ENCODE measurements around the gene TRIM10.
A peak's percentile ranks its signal among the peaks of the same experiment; 100 is the strongest.
"Not testable (repeated sequence)": the region's sequence is repeated elsewhere in the genome, so short reads cannot be mapped to it uniquely, and the experiment has no call there.

The TRIM10 gene

DNA sequence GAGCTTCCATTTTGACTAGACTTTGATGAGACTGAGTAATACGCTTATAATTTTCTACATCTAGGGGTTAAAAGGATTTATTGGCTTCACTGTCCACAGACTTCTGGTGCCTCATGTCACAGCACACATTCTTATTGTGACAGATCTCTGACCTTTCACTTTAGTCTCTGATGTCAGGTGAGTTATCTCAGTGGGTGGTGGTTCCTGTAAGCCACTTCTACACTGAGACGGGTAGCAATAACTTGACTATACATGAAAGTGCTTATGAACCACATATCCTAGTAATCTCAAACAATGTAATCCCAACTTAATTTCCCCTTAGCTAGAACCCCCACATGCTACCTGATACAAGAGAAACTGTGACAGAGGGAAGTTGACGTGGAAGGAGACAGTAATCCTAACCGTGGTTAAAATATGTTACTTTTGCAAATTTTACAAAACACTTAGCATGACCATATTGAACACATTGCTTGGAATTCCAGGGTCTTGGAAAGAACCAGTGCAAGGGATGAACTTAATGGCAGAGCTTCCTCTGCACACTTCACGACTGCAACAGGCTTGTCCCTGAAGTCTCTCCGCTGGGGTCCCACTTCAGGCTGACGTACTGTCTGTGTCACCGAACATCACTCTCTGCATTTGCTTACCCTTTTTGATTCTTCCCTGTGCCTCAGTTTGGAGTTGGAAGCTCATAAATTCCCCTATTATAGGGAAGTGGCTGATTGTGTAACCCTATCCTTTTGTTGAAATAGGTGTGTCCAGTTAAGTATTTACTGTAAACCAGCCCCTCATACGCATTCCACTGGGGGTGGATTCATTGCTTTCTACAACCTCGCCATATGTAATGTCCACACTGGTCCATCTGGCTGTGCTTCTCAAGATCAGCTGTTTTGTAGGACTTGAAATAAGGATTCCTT is 31.5 kb downstream of the TRIM10 start:
- DNase-seq (ENCODE audit: low spot score) = peak; percentile 41

DNA sequence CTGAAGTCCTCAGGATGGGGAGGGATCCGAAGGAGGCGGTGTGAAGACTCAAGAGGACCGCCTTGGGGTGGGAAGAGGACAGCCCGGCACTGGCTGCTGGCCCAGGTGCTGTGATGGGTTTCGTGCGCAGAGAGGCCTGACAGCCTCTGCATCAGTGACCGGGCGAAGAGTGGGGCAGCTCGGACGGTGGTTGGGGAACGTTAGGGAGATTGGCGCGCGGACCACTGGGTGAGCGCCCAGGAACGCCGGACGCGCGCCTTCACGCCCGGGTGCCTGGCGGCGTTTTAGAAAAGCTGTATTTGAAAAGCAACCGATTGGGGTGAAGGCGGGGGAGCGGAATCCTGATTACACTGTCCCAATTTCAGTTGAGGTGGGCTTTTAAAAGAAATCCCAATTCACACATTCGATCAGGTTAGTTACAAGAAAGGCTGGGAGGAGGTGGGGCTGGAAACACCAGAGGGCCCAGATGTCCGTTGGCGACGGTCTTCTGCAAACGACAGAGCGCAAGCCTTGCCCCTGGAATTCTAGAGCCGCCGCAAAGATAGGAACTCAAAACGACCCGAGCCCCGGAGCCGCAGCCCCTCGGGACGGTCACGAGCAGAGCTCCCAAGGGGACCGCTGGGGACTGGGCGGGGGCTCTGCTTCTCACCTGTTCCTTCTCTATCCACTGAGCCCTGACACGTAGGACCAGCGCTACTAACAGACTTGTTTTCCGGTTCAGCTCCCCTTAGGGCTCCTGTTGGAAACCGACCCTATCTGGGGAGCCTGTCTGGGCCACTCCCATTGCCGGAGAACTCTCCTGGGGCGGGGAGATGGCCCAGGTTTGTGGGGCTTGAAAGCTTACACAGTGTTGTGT is 33.5 kb downstream of the TRIM10 start:
- no peak for DNase-seq (ENCODE audit: low spot score)

DNA sequence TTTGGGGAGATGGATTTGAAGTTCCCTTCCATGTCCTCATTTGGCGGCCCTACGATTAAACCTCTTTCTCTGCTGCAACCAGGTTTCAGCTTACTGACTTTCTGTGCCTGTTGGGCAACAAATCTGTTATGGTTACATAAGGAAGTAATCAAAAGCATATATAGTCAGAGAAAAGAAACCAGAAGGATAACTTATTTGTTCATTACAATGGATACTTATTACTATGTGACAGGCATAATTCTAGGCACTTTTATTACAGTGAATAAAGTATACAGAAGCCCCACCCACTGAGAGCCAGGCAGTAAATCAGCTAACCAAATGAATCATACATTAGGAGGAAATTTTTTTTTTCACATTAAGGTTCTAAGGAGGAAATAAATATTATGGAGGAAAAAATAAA is 38.5 kb downstream of the TRIM10 start:
- DNase-seq (ENCODE audit: low spot score) = no peak

DNA sequence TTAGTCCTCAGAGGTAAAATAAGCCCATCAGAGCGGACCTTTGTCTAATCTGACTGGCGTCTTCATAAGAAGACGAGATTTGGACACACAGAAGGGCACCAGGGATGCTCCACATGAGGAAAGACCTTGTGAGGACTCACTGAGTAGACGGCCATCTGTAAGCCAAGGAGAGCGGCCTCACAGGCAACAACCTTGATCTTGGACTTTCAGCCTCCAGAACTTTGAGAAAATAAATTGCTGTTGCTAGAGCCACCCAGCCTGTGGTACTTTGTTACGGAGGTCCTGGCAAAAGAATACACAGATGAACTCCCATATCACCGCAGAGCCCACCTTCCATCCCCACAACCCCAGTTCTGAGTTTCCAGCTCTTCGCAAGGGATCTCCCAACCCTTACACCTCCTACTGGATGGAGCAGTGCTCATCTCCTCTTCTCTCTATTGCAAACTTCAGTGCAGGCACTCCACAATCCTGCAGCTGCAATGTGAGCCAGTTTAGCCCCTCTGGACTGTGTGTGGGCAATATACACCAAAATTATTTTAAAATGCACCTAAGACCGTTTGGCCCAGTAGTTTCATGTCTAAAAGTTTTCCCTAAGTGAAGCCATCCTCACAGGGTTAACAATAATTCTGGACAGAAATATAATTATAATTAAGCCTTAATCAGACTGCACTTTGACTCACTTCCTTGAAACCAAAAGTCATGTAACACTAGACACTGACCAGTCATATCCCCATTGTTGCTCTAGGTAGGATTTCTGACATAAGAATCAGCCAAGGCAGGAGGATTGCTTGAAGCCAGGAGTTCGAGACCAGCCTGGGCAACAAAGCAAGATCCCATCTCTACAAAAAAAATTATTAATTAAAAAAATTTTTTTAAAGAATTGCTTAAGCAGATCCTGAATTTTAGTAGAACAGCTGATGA is 39.3 kb downstream of the TRIM10 start:
- DNase-seq (ENCODE audit: low spot score) = no peak

DNA sequence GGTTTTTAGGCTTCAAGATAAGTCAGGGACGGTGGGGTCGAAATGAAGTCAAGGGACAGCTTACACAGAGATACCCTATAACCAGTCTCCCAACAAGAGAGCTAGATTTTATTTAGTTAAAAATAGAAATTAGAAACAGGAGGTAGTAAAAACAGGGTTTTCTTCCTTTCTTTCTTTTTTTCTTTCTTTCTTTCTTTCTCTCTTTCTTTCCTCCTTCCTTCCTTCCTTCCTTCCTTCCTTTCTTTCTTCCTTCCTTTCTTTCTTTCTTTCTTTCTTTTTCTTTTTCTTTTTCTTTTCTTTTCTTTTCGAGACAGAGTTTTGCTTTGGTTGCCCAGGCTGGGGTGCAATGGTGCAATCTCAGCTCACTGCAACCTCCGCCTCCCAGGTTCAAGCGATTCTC is 42.3 kb downstream of the TRIM10 start:
- DNase-seq (ENCODE audit: low spot score) = not testable (repeated sequence)

DNA sequence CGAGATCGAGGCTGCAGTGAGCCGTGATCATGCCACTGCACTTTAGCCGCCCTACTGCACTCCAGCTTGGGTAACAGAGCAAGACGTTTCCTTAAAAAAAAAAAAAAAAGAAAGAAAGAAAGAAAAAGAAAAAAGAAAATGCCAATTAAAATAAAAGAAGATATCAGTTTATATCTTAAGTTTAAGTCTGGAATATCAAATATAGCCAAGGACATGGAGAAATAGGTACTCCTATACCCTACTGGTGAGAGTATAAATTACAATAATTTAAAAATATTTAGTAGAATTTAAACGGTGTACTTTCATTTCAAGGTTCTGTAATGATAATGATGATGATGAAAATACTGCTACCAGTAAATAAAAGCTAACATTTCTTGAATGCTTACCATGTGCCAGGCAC is 44.3 kb downstream of the TRIM10 start:
- DNase-seq (ENCODE audit: low spot score) = no peak

DNA sequence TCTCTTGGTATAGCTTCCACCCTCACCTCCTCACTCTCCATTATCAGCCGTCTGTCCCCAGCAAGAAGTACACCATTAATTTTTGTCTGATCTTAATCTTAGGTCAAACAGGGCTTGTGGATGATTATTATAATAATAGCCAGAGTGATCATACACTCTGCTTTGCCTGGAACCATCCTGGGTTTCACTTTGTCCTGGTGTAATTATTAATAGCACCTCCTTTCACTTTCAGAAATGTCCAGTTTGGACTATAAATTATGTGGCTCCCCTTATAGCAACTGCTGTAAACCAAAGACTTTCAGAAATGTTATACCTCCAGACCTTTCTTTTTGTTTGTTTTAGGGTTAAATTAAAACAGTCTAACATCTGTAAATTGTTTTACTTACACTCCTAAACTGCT is 47.2 kb downstream of the TRIM10 start:
- no peak for DNase-seq (ENCODE audit: low spot score)

DNA sequence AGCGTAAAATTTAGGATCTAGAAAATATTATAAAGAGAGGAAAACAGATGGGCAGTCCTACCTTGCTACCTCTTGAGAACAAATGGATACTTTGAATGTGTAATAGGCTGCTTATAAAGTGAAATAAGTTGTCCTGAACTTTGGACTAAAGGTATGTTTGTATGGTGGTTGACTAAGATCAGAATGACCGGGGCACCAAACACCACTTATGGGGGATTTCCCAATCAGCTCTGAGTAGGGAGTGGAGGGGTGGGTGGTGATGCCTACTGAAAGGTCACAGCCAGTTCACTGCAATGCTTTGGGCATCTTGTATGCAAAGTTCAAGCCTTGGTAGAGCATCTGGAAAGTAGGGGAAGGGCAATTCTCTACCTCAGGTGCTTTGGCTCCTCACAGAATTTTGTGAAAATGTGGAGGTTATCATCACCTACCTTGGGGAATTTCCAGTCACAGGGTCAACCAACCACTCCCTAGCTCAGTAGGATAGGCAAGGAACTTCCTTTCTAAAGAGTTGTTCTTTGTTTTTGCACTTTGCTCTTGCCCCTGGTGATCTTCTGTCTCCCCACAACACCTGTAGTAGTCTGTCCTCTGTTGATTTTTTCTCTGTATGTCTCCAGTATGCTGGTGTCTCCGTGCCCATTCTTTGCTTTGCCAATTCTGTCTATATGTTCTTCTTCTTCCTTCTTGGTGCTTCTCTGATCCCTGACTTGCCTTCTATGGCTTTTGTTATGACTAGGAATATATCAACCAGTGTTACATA is 47.8 kb downstream of the TRIM10 start, which contains the start of gene TRIM31:
Gene TRIM31, minus strand, starts transcription at position 88 of the 757 bp plus-strand sequence. CDS start 285 bp downstream, outside the sequence.
- no peak for DNase-seq (ENCODE audit: low spot score)

DNA sequence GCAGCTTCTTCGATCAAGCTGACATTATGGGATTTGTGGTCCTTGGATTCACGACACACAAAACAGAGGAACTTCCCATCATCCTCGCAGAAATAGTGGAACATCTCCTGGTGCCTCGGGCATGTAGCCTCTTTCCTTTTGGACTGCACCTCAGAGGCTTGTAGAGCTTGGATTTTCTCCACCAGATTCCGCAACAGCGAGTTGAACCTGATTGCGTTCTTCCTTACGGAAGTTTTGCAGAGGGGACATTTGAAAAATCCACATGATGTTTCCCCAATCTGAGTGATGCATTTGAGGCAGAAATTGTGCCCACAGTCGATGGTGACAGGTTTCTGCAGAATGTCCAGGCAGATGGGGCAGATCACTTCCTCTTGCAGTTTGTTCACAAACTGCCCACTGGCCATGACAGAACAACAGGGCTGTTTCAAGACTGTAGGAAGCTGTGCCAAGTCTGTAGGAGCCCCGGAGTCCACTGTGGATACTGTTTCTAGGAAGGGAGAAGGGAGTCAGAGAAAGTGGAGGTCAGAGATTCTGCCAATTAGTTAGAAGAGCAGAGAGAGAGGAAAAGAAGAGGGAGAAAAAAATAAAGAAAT is 48.5 kb downstream of the TRIM10 start:
- no peak for DNase-seq (ENCODE audit: low spot score)

DNA sequence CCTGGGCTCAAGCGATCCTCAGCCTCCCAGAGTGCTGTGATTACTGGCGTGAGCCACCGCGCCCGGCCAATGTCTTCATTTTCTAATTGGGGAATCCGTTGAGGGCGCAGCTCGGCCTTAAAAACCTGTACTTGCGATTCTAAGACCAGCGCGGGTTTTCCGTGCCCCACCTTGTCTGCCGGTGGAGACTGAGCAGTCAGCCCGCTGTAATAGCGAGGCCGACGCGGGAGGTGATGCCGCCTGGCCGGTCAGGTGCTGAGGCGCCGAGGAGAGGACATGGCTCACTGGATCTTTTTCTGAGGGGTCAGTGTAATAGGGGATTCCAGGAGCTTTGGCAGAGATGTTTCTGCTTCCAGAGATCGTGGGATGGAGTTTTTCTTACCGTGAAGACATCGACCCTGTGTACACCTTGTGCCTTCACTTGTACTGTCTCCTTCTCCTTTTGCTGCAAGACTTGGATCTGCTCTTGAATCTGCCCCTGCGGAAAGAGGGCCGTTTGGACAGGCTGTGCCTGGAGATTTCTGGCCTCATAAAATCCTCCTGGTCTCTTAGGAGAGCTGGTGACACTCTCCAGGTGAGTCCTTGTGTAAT is 49.6 kb downstream of the TRIM10 start:
- no peak for DNase-seq (ENCODE audit: low spot score)

DNA sequence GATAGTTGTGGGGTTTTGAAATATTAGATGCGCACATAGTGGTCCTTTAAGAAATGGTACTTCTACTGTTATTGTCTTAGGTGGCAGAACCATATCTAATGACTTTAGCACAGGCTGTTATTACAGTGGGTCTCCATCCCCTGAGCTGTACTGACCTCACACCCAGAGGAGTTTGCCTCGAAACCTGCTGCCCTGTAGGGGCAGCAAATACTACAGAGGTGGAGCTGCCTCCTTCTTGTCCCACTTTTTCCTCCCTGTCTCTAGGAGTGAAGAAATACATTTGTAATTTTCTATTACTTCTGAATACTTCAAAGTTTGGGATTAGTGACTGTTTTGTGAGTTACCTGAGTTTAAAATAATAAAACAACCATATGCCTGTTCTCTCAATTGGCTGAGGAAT is 56.4 kb downstream of the TRIM10 start:
- no peak for DNase-seq (ENCODE audit: low spot score)

DNA sequence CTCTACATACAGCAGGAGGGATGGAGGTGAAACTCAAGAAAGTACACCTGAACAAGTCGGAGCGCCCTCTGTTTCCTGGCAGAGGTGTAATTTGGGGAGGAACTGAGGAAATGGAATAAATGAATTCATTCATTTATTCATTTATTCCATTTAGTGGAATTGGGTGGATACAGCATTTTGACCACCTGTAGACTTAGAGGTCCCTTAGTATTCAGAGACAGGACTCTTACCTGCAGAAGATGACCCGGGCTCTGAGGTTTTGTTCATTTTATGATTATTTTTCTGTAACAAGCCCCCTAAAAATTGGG is 57.2 kb downstream of the TRIM10 start:
- DNase-seq (ENCODE audit: low spot score) = no peak

DNA sequence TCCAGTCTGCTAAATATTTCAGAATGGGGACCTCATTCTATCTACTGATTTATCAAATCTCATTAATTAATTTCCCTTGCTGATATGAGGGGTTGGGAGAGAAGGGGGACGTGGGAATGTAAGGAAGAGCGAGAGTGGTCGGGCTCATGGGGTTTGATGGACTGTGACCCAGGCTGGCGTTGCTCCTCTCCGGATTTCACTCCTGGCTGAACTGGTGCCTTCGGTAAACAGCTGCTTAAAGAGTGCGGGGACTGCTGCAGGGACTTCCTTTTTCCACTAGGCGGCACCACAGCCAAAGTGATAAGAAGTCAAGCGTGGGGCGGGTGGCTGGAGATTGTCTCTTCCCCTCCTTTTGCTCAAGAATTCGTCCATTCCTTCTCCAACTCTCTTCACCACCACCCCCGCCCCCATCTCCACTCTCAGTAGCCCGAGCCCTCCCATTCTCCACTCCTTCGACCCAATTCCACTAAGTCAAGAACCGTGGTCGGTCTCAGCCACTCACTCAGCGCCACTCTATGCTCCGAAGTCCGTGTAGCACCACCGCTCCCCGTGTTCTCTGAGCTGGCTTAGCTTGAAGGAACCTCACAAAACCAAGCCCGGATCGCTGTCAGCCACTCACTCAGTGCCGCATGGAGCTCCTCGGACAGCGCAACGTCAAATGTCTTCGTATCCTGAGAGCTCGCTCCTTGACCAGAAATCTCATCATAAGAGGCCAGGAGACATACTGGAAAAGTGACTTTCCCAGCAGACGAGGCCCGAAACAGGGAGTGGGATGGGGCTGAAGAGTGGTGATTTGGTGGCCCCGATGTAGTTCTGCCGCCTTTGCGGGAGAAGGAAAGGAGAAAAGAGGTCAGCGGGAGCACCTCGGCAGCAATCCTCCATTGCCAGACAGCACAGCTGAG is 57.8 kb downstream of the TRIM10 start:
- DNase-seq (ENCODE audit: low spot score) = peak; percentile 79

DNA sequence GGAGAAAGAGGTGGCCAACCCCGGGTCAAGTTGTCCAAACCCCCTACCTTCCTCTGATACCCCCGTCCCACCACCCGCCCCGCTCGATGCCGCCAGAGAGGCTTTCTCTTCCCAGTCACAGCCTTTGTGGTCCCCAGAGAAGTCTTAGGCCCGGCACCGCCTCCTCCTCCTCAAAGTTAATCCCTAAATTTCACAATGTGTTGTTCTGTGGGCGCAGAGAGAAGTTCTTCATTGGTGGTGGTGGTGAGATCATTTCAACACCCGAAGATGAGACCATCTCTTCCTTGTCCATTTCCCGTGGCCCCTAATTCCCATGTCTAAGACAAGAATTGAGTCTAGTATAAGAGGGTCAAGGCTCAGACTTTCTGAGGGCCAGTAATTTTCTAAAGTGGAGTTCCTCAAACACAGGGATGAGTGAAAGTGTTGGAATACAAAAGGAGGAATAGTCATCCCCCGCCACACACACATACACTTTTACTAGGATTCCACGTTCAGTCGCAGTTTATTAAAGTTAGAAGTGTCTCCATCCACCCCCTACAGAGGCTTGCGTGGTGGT is 58.5 kb downstream of the TRIM10 start:
- no peak for DNase-seq (ENCODE audit: low spot score)

All from SW480 (cell line).